WTC11 (cell line): ENCODE data around the gene H19. TPM values are rescaled to one million over a fixed set of nuclear protein-coding genes. Genes with fewer than 3 reads are reported as not detected.

Source experiments
- ATAC-seq: fragments of 200-7000 bp; cut with Tn5 transposase; 2 replicates; pipeline ENCODE4 v1.10.0; 2021; ENCODE audit warnings: mild to moderate bottlenecking, moderate library complexity
- CTCF ChIA-PET: fragments of 300-600 bp; sonication (Branson Sonifier 250); formaldehyde crosslinking; loops from one replicate; lab custom pipeline; 2021; ENCODE audit warnings: antibody characterized with exemption; lab: Charles Lee
- POLR2A ChIA-PET: fragments of 350-600 bp; sonication (Branson Sonifier 250); formaldehyde crosslinking; loops from one replicate; lab custom pipeline; 2021; ENCODE audit warnings: antibody characterized with exemption; lab: Charles Lee
- DNase-seq: peaks from one replicate; pipeline ENCODE4 v3.0.0; 2021; ENCODE audit warnings: low spot score
- H3K27ac Mint-ChIP-seq: 2 replicates; pipeline ENCODE4 v1.8.0; 2021; ENCODE audit warnings: mixed read lengths
- H3K27me3 Mint-ChIP-seq: 2 replicates; pipeline ENCODE4 v1.8.0; 2021; ENCODE audit warnings: low read depth, mild to moderate bottlenecking, moderate library complexity, mixed read lengths
- H3K36me3 Mint-ChIP-seq: 2 replicates; pipeline ENCODE4 v1.8.0; 2021; ENCODE audit warnings: mixed read lengths
- H3K4me1 Mint-ChIP-seq: 2 replicates; pipeline ENCODE4 v1.8.0; 2022; ENCODE audit warnings: mixed read lengths
- H3K4me3 Mint-ChIP-seq: 2 replicates; pipeline ENCODE4 v1.8.0; 2021; ENCODE audit warnings: mild to moderate bottlenecking, moderate library complexity, mixed read lengths
- H3K9me3 Mint-ChIP-seq: 2 replicates; pipeline ENCODE4 v1.8.0; 2021; ENCODE audit warnings: mixed read lengths
- CTCF ChIP-seq: fragments of 200-600 bp; IDR thresholded peaks from 2 replicates; pipeline ENCODE4 v1.8.0; 2022; ENCODE audit warnings: antibody characterized with exemption
- ELF4 ChIP-seq: sonication (generic); formaldehyde crosslinking; IDR thresholded peaks from 2 replicates; pipeline ENCODE4 v1.8.1; 2022; ENCODE audit warnings: low read depth, mild to moderate bottlenecking, moderate library complexity, missing genetic modification reagents
- EMX1 ChIP-seq: fragments of 250-450 bp; sonication (Bioruptor Pico); IDR thresholded peaks from 2 replicates; pipeline ENCODE4 v1.8.0; 2021; ENCODE audit warnings: mild to moderate bottlenecking
- FOXK1 ChIP-seq: sonication (generic); formaldehyde crosslinking; IDR thresholded peaks from 2 replicates; pipeline ENCODE4 v1.8.0; 2022; ENCODE audit warnings: mild to moderate bottlenecking, moderate library complexity, missing genetic modification reagents
- GRHL2 ChIP-seq: fragments of 250-450 bp; sonication (Bioruptor Pico); IDR thresholded peaks from 2 replicates; pipeline ENCODE4 v1.8.0; 2022; ENCODE audit warnings: mild to moderate bottlenecking, moderate library complexity; ENCODE audit not compliant: insufficient replicate concordance, severe bottlenecking
- GTF2I ChIP-seq: fragments of 250-450 bp; sonication (Bioruptor Pico); conservative IDR thresholded peaks from 2 replicates; pipeline ENCODE4 v1.4.0; 2021; ENCODE audit warnings: mild to moderate bottlenecking
- HMGA2 ChIP-seq: fragments of 250-450 bp; sonication (Bioruptor Pico); IDR thresholded peaks from 2 replicates; pipeline ENCODE4 v1.4.0; 2021; ENCODE audit warnings: mild to moderate bottlenecking, moderate library complexity
- IRF2 ChIP-seq: sonication (generic); formaldehyde crosslinking; IDR thresholded peaks from 2 replicates; pipeline ENCODE4 v1.8.0; 2022; ENCODE audit warnings: low read depth, missing genetic modification reagents, borderline replicate concordance
- NFYB ChIP-seq: sonication (generic); formaldehyde crosslinking; conservative IDR thresholded peaks from 2 replicates; pipeline ENCODE4 v1.8.0; 2022; ENCODE audit warnings: low read depth, missing genetic modification reagents
- NR1H2 ChIP-seq: sonication (generic); formaldehyde crosslinking; IDR thresholded peaks from 2 replicates; pipeline ENCODE4 v1.9.0; 2021; ENCODE audit warnings: mild to moderate bottlenecking, moderate library complexity, missing genetic modification reagents
- NR2C2 ChIP-seq: sonication (generic); formaldehyde crosslinking; IDR thresholded peaks from 2 replicates; pipeline ENCODE4 v1.8.0; 2022; ENCODE audit warnings: mild to moderate bottlenecking, missing genetic modification reagents
- OVOL2 ChIP-seq: fragments of 250-450 bp; sonication (Bioruptor Pico); IDR thresholded peaks from 2 replicates; pipeline ENCODE4 v1.9.0; 2021; ENCODE audit warnings: mild to moderate bottlenecking, borderline replicate concordance
- PRRX2 ChIP-seq: fragments of 250-450 bp; sonication (Bioruptor Pico); IDR thresholded peaks from 2 replicates; pipeline ENCODE4 v1.8.0; 2021; ENCODE audit warnings: mild to moderate bottlenecking
- SP1 ChIP-seq: sonication (generic); formaldehyde crosslinking; conservative IDR thresholded peaks from 2 replicates; pipeline ENCODE4 v1.8.1; 2022; ENCODE audit warnings: missing genetic modification reagents
- TCF7 ChIP-seq: sonication (generic); formaldehyde crosslinking; IDR thresholded peaks from 2 replicates; pipeline ENCODE4 v1.8.0; 2022; ENCODE audit warnings: mild to moderate bottlenecking, low read depth, missing genetic modification reagents, moderate library complexity
- TEAD4 ChIP-seq: sonication (generic); formaldehyde crosslinking; IDR thresholded peaks from 2 replicates; pipeline ENCODE4 v1.8.0; 2022; ENCODE audit warnings: mild to moderate bottlenecking, missing genetic modification reagents
- TP53 ChIP-seq: sonication (generic); formaldehyde crosslinking; IDR thresholded peaks from 2 replicates; pipeline ENCODE4 v1.8.1; 2023; ENCODE audit warnings: mild to moderate bottlenecking, missing genetic modification reagents
- USF2 ChIP-seq: sonication (generic); formaldehyde crosslinking; IDR thresholded peaks from 2 replicates; pipeline ENCODE4 v1.8.1; 2023; ENCODE audit warnings: mild to moderate bottlenecking, missing genetic modification reagents, moderate library complexity
- ZBTB43 ChIP-seq: sonication (generic); formaldehyde crosslinking; IDR thresholded peaks from 2 replicates; pipeline ENCODE4 v1.8.1; 2023; ENCODE audit warnings: mild to moderate bottlenecking, missing genetic modification reagents
- ZNF121 ChIP-seq: sonication (generic); formaldehyde crosslinking; IDR thresholded peaks from 2 replicates; pipeline ENCODE4 v1.8.0; 2023; ENCODE audit warnings: missing genetic modification reagents
- ZNF138 ChIP-seq: sonication (generic); formaldehyde crosslinking; conservative IDR thresholded peaks from 2 replicates; pipeline ENCODE4 v1.8.1; 2022; ENCODE audit warnings: mild to moderate bottlenecking, moderate library complexity, missing genetic modification reagents
- ZNF219 ChIP-seq: sonication (generic); formaldehyde crosslinking; IDR thresholded peaks from 2 replicates; pipeline ENCODE4 v1.8.0; 2023; ENCODE audit warnings: missing genetic modification reagents, mild to moderate bottlenecking, borderline replicate concordance
- ZNF416 ChIP-seq: fragments of 250-450 bp; sonication (Bioruptor Pico); IDR thresholded peaks from 2 replicates; pipeline ENCODE4 v1.9.0; 2021; ENCODE audit warnings: mild to moderate bottlenecking, inconsistent platforms
- ZNF423 ChIP-seq: fragments of 250-450 bp; sonication (Bioruptor Pico); IDR thresholded peaks from 2 replicates; pipeline ENCODE4 v2.1.2; 2022; ENCODE audit warnings: mild to moderate bottlenecking, moderate library complexity
- ZNF532 ChIP-seq: fragments of 250-450 bp; sonication (Bioruptor Pico); IDR thresholded peaks from 2 replicates; pipeline ENCODE4 v1.9.0; 2021; ENCODE audit warnings: mild to moderate bottlenecking, borderline replicate concordance
- ZNF671 ChIP-seq: fragments of 250-450 bp; sonication (Bioruptor Pico); IDR thresholded peaks from 2 replicates; pipeline ENCODE4 v1.8.0; 2021; ENCODE audit warnings: mild to moderate bottlenecking
- ZSCAN18 ChIP-seq: fragments of 250-450 bp; sonication (Bioruptor Pico); IDR thresholded peaks from 2 replicates; pipeline ENCODE4 v2.1.2; 2022; ENCODE audit warnings: mild to moderate bottlenecking, moderate library complexity
- total RNA-seq: library from RNA; stranded (reverse); gene quantifications from 3 replicates; pipeline ENCODE4 v1.2.3, GENCODE V29; 2021

The H19 gene
- total RNA-seq, 1 experiment from 2014 or later = 12.7 TPM

- TF ChIP-seq FOXK1 (CRISPR knock-in tag) = no peak
- TF ChIP-seq USF2 = no peak
- TF ChIP-seq SP1 (CRISPR knock-in tag) = no peak
- TF ChIP-seq ZNF671 (CRISPR knock-in tag) = no peak
- no peak for TF ChIP-seq NFYB (CRISPR knock-in tag)
- TF ChIP-seq GRHL2 (CRISPR knock-in tag) = no peak
- no peak for TF ChIP-seq TP53 (CRISPR knock-in tag)
- no peak for TF ChIP-seq IRF2
- TF ChIP-seq ZSCAN18 = no peak
- TF ChIP-seq OVOL2 = no peak
Measured at GRCh38 chr11:1994121-1994520, 3.5 kb downstream of the H19 start (continued).

GRCh38 chr11:1992111-1992510 is 5.5 kb downstream of the H19 start:
- POLR2A ChIA-PET = no interaction called here
- no peaks in the 10 kb centered on the region for H3K36me3 Mint-ChIP-seq
- no peaks in the 10 kb centered on the region for H3K9me3 Mint-ChIP-seq
- no peaks in the 10 kb centered on the region for H3K27me3 Mint-ChIP-seq
- no peak overlapping the region for H3K27ac Mint-ChIP-seq
- H3K4me3 Mint-ChIP-seq = no peak overlapping the region
- no peak for DNase-seq
- H3K4me1 Mint-ChIP-seq = no peaks in the 10 kb centered on the region
- no peak for ATAC-seq
- CTCF ChIA-PET = interaction anchor here (1.0 to 3.1 kb wide), 6 partner anchors 8 to 164 kb away, joined by 3 to 16 read pairs (median 6); no protein-coding TSS in a partner anchor
- TF ChIP-seq CTCF (no peak), ZBTB43 (CRISPR knock-in tag) (no peak), ZNF219 (no peak), ZNF138 (no peak), HMGA2 (no peak), TEAD4 (CRISPR knock-in tag) (no peak), TCF7 (CRISPR knock-in tag) (no peak), ZNF423 (no peak), GTF2I (CRISPR knock-in tag) (no peak), PRRX2 (CRISPR knock-in tag) (no peak), ZNF416 (CRISPR knock-in tag) (no peak), NR1H2 (CRISPR knock-in tag) (no peak), ELF4 (CRISPR knock-in tag) (no peak), ZNF532 (no peak), NR2C2 (CRISPR knock-in tag) (no peak), USF2 (no peak), TP53 (CRISPR knock-in tag) (no peak), EMX1 (CRISPR knock-in tag) (no peak), ZNF121 (CRISPR knock-in tag) (no peak)
